ENCODE measurements around the gene RAB42. TPM values are rescaled to one million over a fixed set of nuclear protein-coding genes. Genes with fewer than 3 reads are reported as not detected.

The RAB42 gene
- total and polyA plus RNA-seq, 9 of the 15 experiments (the other 6 are each of a cell fraction or from before 2014, with no cell fraction given): 0.07 to 0.14 (median 0.12) TPM; not detected in 6

DNA sequence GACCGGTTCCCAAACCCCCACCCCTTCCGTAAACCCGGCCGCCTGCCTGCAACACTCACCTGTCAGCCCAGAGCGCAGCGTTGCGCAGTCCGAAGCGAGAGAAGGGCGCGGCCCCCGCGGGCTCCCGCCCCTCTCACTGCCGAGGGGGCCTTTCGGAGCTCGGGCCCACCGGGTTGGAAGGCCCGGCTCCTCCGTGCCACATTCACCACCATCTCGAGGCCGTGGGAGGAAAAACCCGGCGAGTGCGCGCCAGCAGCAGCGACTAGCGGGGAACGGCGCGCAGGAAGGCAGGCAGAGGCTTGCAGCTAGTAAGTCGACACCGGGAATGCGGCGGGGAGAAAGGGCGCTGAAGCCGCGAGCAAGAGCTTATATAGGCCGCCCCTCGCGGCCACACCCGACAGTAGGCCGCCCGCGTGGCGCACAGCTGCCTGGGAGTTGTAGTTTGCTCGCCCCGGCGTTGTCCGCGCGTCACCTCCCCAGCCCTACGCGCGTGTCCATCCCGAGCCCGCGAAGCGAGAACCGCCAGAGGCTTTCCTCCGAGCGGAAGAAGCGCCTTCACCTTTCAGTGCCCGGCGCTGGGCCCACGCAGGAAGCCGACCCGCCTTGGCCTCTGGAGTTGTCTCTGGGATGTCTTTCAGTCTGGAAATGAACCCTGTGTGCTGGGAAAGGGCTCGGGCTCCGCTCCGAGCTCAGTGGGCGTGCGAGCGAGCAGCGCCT, 10.4 kb upstream of the RAB42 start (continued):
- 0 out of 2 replicates have a peak, but pooled peaks have one; percentile 31 for TF ChIP-seq ZNF766 (CRISPR knock-in tag; conservative IDR thresholded peaks at IDR 0.05)
- peak; percentile 98 for TF ChIP-seq SRSF3 (IDR thresholded peaks at IDR 0.05; ENCODE audit: insufficient read depth, low read length)
- peak; percentile 100; the same call in 1 of the 2 replicates for TF ChIP-seq RBM14 (IDR thresholded peaks at IDR 0.05; ENCODE audit: borderline replicate concordance, insufficient read depth, low read depth, low read length)
- peak; percentile 69 for TF ChIP-seq CHD2 (IDR thresholded peaks at IDR 0.05; ENCODE audit: low read depth, low read length)
- TF ChIP-seq, protein P1, sequence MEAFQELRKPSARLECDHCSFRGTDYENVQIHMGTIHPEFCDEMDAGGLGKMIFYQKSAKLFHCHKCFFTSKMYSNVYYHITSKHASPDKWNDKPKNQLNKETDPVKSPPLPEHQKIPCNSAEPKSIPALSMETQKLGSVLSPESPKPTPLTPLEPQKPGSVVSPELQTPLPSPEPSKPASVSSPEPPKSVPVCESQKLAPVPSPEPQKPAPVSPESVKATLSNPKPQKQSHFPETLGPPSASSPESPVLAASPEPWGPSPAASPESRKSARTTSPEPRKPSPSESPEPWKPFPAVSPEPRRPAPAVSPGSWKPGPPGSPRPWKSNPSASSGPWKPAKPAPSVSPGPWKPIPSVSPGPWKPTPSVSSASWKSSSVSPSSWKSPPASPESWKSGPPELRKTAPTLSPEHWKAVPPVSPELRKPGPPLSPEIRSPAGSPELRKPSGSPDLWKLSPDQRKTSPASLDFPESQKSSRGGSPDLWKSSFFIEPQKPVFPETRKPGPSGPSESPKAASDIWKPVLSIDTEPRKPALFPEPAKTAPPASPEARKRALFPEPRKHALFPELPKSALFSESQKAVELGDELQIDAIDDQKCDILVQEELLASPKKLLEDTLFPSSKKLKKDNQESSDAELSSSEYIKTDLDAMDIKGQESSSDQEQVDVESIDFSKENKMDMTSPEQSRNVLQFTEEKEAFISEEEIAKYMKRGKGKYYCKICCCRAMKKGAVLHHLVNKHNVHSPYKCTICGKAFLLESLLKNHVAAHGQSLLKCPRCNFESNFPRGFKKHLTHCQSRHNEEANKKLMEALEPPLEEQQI (IDR thresholded peaks at IDR 0.05): no peak
- TF ChIP-seq BRD9 (IDR thresholded peaks at IDR 0.05; ENCODE audit: low read depth, partially characterized antibody): no peak
- TF ChIP-seq, protein P2, sequence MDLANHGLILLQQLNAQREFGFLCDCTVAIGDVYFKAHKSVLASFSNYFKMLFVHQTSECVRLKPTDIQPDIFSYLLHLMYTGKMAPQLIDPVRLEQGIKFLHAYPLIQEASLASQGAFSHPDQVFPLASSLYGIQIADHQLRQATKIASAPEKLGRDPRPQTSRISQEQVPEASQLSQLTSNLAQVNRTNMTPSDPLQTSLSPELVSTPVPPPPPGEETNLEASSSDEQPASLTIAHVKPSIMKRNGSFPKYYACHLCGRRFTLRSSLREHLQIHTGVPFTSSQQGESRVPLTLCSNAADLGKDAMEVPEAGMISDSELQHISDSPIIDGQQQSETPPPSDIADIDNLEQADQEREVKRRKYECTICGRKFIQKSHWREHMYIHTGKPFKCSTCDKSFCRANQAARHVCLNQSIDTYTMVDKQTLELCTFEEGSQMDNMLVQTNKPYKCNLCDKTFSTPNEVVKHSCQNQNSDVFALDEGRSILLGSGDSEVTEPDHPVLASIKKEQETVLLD (IDR thresholded peaks at IDR 0.05): peak; percentile 89
- peak; percentile 46; the same call in 1 of the 2 replicates for TF ChIP-seq MECOM (CRISPR knock-in tag; IDR thresholded peaks at IDR 0.05)
- TF ChIP-seq SLC30A9 (CRISPR knock-in tag; IDR thresholded peaks at IDR 0.05): no peak
- TF ChIP-seq, protein P3, sequence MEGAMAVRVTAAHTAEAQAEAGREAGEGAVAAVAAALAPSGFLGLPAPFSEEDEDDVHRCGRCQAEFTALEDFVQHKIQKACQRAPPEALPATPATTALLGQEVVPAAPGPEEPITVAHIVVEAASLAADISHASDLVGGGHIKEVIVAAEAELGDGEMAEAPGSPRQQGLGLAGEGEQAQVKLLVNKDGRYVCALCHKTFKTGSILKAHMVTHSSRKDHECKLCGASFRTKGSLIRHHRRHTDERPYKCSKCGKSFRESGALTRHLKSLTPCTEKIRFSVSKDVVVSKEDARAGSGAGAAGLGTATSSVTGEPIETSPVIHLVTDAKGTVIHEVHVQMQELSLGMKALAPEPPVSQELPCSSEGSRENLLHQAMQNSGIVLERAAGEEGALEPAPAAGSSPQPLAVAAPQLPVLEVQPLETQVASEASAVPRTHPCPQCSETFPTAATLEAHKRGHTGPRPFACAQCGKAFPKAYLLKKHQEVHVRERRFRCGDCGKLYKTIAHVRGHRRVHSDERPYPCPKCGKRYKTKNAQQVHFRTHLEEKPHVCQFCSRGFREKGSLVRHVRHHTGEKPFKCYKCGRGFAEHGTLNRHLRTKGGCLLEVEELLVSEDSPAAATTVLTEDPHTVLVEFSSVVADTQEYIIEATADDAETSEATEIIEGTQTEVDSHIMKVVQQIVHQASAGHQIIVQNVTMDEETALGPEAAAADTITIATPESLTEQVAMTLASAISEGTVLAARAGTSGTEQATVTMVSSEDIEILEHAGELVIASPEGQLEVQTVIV (CRISPR knock-in tag; IDR thresholded peaks at IDR 0.05; ENCODE audit: borderline replicate concordance): no peak
- TF ChIP-seq, protein P4, sequence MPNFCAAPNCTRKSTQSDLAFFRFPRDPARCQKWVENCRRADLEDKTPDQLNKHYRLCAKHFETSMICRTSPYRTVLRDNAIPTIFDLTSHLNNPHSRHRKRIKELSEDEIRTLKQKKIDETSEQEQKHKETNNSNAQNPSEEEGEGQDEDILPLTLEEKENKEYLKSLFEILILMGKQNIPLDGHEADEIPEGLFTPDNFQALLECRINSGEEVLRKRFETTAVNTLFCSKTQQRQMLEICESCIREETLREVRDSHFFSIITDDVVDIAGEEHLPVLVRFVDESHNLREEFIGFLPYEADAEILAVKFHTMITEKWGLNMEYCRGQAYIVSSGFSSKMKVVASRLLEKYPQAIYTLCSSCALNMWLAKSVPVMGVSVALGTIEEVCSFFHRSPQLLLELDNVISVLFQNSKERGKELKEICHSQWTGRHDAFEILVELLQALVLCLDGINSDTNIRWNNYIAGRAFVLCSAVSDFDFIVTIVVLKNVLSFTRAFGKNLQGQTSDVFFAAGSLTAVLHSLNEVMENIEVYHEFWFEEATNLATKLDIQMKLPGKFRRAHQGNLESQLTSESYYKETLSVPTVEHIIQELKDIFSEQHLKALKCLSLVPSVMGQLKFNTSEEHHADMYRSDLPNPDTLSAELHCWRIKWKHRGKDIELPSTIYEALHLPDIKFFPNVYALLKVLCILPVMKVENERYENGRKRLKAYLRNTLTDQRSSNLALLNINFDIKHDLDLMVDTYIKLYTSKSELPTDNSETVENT (CRISPR knock-in tag; IDR thresholded peaks at IDR 0.05): peak; percentile 95
- TF ChIP-seq, protein P5, sequence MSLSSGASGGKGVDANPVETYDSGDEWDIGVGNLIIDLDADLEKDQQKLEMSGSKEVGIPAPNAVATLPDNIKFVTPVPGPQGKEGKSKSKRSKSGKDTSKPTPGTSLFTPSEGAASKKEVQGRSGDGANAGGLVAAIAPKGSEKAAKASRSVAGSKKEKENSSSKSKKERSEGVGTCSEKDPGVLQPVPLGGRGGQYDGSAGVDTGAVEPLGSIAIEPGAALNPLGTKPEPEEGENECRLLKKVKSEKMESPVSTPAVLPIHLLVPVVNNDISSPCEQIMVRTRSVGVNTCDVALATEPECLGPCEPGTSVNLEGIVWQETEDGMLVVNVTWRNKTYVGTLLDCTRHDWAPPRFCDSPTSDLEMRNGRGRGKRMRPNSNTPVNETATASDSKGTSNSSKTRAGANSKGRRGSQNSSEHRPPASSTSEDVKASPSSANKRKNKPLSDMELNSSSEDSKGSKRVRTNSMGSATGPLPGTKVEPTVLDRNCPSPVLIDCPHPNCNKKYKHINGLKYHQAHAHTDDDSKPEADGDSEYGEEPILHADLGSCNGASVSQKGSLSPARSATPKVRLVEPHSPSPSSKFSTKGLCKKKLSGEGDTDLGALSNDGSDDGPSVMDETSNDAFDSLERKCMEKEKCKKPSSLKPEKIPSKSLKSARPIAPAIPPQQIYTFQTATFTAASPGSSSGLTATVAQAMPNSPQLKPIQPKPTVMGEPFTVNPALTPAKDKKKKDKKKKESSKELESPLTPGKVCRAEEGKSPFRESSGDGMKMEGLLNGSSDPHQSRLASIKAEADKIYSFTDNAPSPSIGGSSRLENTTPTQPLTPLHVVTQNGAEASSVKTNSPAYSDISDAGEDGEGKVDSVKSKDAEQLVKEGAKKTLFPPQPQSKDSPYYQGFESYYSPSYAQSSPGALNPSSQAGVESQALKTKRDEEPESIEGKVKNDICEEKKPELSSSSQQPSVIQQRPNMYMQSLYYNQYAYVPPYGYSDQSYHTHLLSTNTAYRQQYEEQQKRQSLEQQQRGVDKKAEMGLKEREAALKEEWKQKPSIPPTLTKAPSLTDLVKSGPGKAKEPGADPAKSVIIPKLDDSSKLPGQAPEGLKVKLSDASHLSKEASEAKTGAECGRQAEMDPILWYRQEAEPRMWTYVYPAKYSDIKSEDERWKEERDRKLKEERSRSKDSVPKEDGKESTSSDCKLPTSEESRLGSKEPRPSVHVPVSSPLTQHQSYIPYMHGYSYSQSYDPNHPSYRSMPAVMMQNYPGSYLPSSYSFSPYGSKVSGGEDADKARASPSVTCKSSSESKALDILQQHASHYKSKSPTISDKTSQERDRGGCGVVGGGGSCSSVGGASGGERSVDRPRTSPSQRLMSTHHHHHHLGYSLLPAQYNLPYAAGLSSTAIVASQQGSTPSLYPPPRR (CRISPR knock-in tag; IDR thresholded peaks at IDR 0.05; ENCODE audit: borderline replicate concordance): peak; percentile 91; the same call in 1 of the 2 replicates
